Keratinocyte (primary cell): ENCODE data around the gene PRPF4. TPM values are rescaled to one million over a fixed set of nuclear protein-coding genes. Genes with fewer than 3 reads are reported as not detected.

Source experiments
- DNase-seq: peaks from one replicate; pipeline ENCODE4 v3.0.0-alpha.2; 2011; ENCODE audit warnings: low read depth, missing footprints, low spot score
- FAIRE-seq: peaks from 2 replicates; lab custom pipeline; 2011; peaks lifted over from hg19 to GRCh38; lab: Jason Lieb, UNC
- H2AFZ ChIP-seq: 2 replicates; pipeline ENCODE4 v1.6.0; 2012; ENCODE audit warnings: low read length, control low read depth, inconsistent platforms; ENCODE audit not compliant: control insufficient read depth
- H3K27ac ChIP-seq: 2 replicates; pipeline ENCODE4 v1.5.1; 2011; ENCODE audit warnings: low read length; ENCODE audit not compliant: control insufficient read depth, insufficient read depth
- H3K27me3 ChIP-seq: 3 replicates; pipeline ENCODE4 v1.6.0; 2011; ENCODE audit warnings: low read length; ENCODE audit not compliant: control insufficient read depth, insufficient read depth; ENCODE audit errors: extremely low read depth
- H3K36me3 ChIP-seq, 2 experiments: 2 replicates in 1 of 2; 3 replicates in 1 of 2; pipeline ENCODE4 v1.5.1; 2011; ENCODE audit warnings: low read length in 2 of 2, mild to moderate bottlenecking in 1 of 2; ENCODE audit not compliant: control insufficient read depth in 2 of 2, insufficient read depth in 2 of 2; ENCODE audit errors: extremely low read depth in 1 of 2
- H3K4me1 ChIP-seq: 3 replicates; pipeline ENCODE4 v1.5.1; 2011; ENCODE audit warnings: low read length; ENCODE audit not compliant: control insufficient read depth, insufficient read depth; ENCODE audit errors: extremely low read depth
- H3K4me2 ChIP-seq: 3 replicates; pipeline ENCODE4 v1.6.0; 2011; ENCODE audit warnings: low read depth, low read length; ENCODE audit not compliant: control insufficient read depth, insufficient read depth; ENCODE audit errors: extremely low read depth
- H3K4me3 ChIP-seq, 3 experiments: fragments of 200-600 bp in 1 of 3; sonication (generic) in 1 of 3; 2 replicates in 2 of 3; 3 replicates in 1 of 3; pipeline ENCODE4 v1.5.1; 2011 to 2016; ENCODE audit warnings: low read length in 3 of 3, mild to moderate bottlenecking in 3 of 3, control low read depth in 2 of 3, inconsistent platforms in 1 of 3, low read depth in 1 of 3, mixed read lengths in 1 of 3, mixed run types in 1 of 3, moderate library complexity in 1 of 3; ENCODE audit not compliant: control insufficient read depth in 2 of 3, insufficient read depth in 2 of 3; ENCODE audit errors: extremely low read depth in 1 of 3
- H3K79me2 ChIP-seq: 2 replicates; pipeline ENCODE4 v1.6.0; 2012; ENCODE audit warnings: low read length; ENCODE audit not compliant: control insufficient read depth, insufficient read depth
- H3K9ac ChIP-seq: 3 replicates; pipeline ENCODE4 v1.6.0; 2011; ENCODE audit warnings: low read length; ENCODE audit not compliant: control insufficient read depth, insufficient read depth; ENCODE audit errors: extremely low read depth
- H3K9me1 ChIP-seq: 3 replicates; pipeline ENCODE4 v1.6.0; 2011; ENCODE audit warnings: low read length; ENCODE audit not compliant: control insufficient read depth, insufficient read depth; ENCODE audit errors: extremely low read depth
- H3K9me3 ChIP-seq: 2 replicates; pipeline ENCODE4 v1.5.1; 2012; ENCODE audit warnings: low read depth, low read length; ENCODE audit not compliant: control insufficient read depth
- H4K20me1 ChIP-seq: 3 replicates; pipeline ENCODE4 v1.6.0; 2011; ENCODE audit warnings: low read length; ENCODE audit not compliant: control insufficient read depth, insufficient read depth; ENCODE audit errors: extremely low read depth
- CTCF ChIP-seq, 3 experiments: IDR thresholded peaks in 1 of 3; conservative IDR thresholded peaks in 1 of 3; optimal IDR thresholded peaks in 1 of 3; 2 replicates in 2 of 3; 3 replicates in 1 of 3; pipeline versions ENCODE3 to v1.5.1; 2011; ENCODE audit warnings: low read length in 3 of 3, mild to moderate bottlenecking in 3 of 3, moderate library complexity in 2 of 3, control low read depth in 1 of 3, inconsistent platforms in 1 of 3; ENCODE audit not compliant: insufficient read depth in 2 of 3; ENCODE audit errors: extremely low read depth in 1 of 3
- EZH2 ChIP-seq: IDR thresholded peaks from one replicate; pipeline ENCODE4 v1.6.1; 2012; ENCODE audit warnings: inconsistent platforms, mild to moderate bottlenecking, low read length, moderate library complexity
- dilution Hi-C: fragments of 300-500 bp; cut with MboI; formaldehyde crosslinking; loops from one replicate; pipeline ENCODE4 v1.7.0; 2020; ENCODE audit warnings: low sequenced_read_pairs; ENCODE audit not compliant: extremely low pct_ligation_motif_present
- polyA plus RNA-seq, 5 experiments: library from polyadenylated mRNA; depleted of rRNA in 3 of 5; stranded (reverse) in 3 of 5; stranded (forward) in 1 of 5; unstranded in 1 of 5; fragments of >200 nt; gene quantifications; 1 replicate in 1 of 5; 2 replicates in 3 of 5; 3 replicates in 1 of 5; pipeline versions ENCODE4 v1.2.1 to v1.2.3, GENCODE V29; 2011 to 2012; ENCODE audit warnings: missing spikeins in 2 of 5, low read depth in 1 of 5, low replicate concordance in 1 of 5

Gene PRPF4
- polyA plus RNA-seq, 1 donor (not counting 4 experiments of a cell fraction or from before 2014, with no cell fraction given) = 28.8 TPM

DNA sequence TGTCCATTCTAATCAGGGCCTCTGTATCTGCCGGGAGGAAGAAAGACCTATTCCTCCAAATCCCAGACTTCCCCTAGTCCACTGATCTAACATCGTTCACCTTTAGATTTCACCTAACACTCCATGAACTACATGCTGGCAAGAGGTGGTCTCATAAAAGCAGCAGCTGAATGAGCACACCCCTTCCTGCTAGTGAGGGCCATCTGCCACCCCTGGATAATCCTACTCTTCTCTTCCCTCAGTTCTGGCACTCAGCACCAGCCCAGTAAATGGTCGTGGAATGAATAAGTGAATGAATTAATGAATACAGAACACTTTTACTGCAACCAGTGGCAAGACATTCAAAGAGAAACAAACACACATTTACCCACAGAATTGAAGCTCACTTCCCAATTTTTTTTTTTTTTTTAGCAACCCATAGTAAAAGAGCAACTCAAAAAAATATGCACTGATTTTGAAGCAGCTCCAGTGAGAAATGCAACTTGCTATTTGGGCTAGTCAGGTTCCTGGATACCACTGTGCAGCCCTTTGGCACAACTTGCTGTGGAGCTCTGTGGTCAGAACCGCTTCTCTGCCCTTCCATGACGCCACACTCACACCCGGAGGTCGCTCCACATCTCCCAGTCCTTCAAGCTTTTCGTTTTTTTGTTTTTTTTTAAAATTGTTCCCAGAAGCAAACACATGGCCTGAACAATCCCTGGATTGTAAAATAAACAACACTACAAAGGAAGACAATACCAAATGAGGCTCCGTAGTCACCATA is 21.5 kb downstream of the PRPF4 start:
- Histone ChIP-seq H3K4me2 (no peak overlapping the region), H3K79me2 (no peaks in the 10 kb centered on the region), H3K4me3 (no peak overlapping the region), H3K27ac (no peak overlapping the region), H3K9me3 (no peaks in the 10 kb centered on the region), H3K27me3 (no peaks in the 10 kb centered on the region), H2AFZ (no peak overlapping the region), H3K9me1 (no peaks in the 10 kb centered on the region), H4K20me1 (no peaks in the 10 kb centered on the region), H3K36me3 (peaks cover 4 to 7% of the 10 kb centered on the region in 2 experiments), H3K4me1 (no peaks in the 10 kb centered on the region), H3K9ac (no peak overlapping the region)
- no peak for DNase-seq
- dilution Hi-C loops = no loop called here
- TF ChIP-seq EZH2 = no peak
- TF ChIP-seq CTCF (optimal IDR thresholded peaks at IDR 0.05 in 1 of 3, IDR thresholded peaks at IDR 0.05 in 1 of 3, conservative IDR thresholded peaks at IDR 0.05 in 1 of 3; ENCODE audit: extremely low read depth in 1 of 3, insufficient read depth in 2 of 3, low read length in 3 of 3) = no peak
- no peak for FAIRE-seq

DNA sequence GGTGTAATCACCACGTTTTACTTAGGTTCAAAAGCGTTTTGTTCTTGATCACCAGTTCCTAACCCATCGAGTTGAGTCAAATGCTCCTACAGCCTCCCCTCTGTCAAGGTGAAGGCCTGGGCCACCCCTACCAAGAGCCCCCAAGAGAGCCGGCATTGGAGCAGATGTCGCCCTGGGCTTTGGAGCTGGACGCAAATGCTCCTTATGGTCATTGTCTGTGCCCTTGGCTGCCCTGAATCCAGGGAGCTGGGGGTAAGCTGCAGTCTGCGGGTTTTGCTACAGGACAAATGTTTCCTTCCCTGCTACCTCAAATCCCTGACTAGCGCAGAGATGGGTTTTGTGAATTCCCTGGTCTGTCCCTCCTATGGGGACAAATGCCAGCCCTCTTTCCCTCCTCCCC is 22.9 kb downstream of the PRPF4 start:
- FAIRE-seq (no peak), DNase-seq (no peak)
- TF ChIP-seq CTCF (optimal IDR thresholded peaks at IDR 0.05 in 1 of 3, IDR thresholded peaks at IDR 0.05 in 1 of 3, conservative IDR thresholded peaks at IDR 0.05 in 1 of 3; ENCODE audit: extremely low read depth in 1 of 3, insufficient read depth in 2 of 3, low read length in 3 of 3) = no peak
- no peak for TF ChIP-seq EZH2
- peaks cover 5% of the 10 kb centered on the region for H3K27me3 ChIP-seq
- no peaks in the 10 kb centered on the region for H3K4me1 ChIP-seq
- H3K9me3 ChIP-seq = no peaks in the 10 kb centered on the region
- peaks cover 2% of the 10 kb centered on the region in 2 experiments for H3K36me3 ChIP-seq
- no peaks in the 10 kb centered on the region for H3K79me2 ChIP-seq
- dilution Hi-C loops = no loop called here
- no peak overlapping the region for H3K4me2 ChIP-seq
- no peak overlapping the region for H3K4me3 ChIP-seq
- no peaks in the 10 kb centered on the region for H4K20me1 ChIP-seq
- H2AFZ ChIP-seq = no peak overlapping the region
- H3K27ac ChIP-seq = no peak overlapping the region
- H3K9me1 ChIP-seq = no peaks in the 10 kb centered on the region
- no peak overlapping the region for H3K9ac ChIP-seq
